Hepatocyte (in vitro differentiated cells): ENCODE data around the gene ZNF500.

Experiments
- CTCF ChIP-seq: fragments of 200-600 bp; sonication (generic); IDR thresholded peaks from 2 replicates; pipeline ENCODE4 v1.5.1; 2016; ENCODE audit warnings: antibody characterized with exemption, mild to moderate bottlenecking; ENCODE audit not compliant: poor library complexity
- EZH2phosphoT487 ChIP-seq: fragments of 200-600 bp; sonication (generic); IDR thresholded peaks from one replicate; pipeline ENCODE4 v1.6.1; 2018; ENCODE audit warnings: antibody characterized with exemption, mild to moderate bottlenecking, low read depth, moderate library complexity; ENCODE audit not compliant: unreplicated experiment, severe bottlenecking

DNA sequence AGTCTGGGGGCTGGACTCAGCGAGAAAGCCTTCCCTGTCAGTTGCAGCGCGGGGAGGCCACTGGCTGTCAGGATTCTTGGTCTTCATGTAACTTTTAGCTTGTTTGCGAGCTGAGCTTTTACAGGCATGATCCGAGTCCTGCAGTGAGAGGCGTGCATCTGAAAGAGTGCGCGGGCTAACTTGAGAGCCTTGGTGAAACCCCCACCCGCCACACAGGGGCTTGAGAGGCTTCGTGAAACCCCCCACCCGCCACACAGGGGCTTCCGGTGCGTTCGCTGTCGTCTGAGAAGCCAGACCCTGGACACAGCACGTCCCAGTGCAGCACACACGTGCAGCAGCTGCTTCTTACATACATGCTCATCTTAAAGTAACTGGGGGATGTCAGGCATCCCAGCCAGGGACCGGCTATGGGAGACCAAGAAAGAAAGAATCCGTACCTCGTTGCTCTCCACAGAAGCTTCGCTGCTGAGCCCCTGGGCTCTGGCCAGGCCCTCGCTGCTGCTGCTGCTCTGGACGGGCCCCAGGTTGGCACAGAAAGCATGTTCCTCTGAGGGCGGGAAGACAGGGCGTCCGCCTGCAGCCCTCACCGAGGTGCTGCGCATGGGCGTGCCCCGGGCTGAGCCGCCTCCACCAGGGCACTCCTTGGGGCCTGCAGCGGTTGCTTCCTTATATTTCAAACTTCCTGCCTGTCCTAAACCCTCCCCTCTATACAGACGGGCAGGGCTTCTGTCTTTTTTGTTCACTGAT lies 65.8 kb downstream of the ZNF500 start:
- TF ChIP-seq EZH2phosphoT487 = no peak
- TF ChIP-seq CTCF = no peak
